Keratinocyte (primary cell): Measurements from ENCODE around the gene FEM1B. TPM values are rescaled to one million over a fixed set of nuclear protein-coding genes. Genes with fewer than 3 reads are reported as not detected.
A peak's percentile ranks its signal among the peaks of the same experiment; 100 is the strongest.

Experiments
- DNase-seq: peaks from one replicate; pipeline ENCODE4 v3.0.0-alpha.2; 2011; ENCODE audit warnings: low read depth, missing footprints, low spot score
- FAIRE-seq: peaks from 2 replicates; lab custom pipeline; 2011; peaks lifted over from hg19 to GRCh38; lab: Jason Lieb, UNC
- H2AFZ ChIP-seq: 2 replicates; pipeline ENCODE4 v1.6.0; 2012; ENCODE audit warnings: low read length, control low read depth, inconsistent platforms; ENCODE audit not compliant: control insufficient read depth
- H3K27ac ChIP-seq: 2 replicates; pipeline ENCODE4 v1.5.1; 2011; ENCODE audit warnings: low read length; ENCODE audit not compliant: control insufficient read depth, insufficient read depth
- H3K27me3 ChIP-seq: 3 replicates; pipeline ENCODE4 v1.6.0; 2011; ENCODE audit warnings: low read length; ENCODE audit not compliant: control insufficient read depth, insufficient read depth; ENCODE audit errors: extremely low read depth
- H3K36me3 ChIP-seq, 2 experiments: 2 replicates in 1 of 2; 3 replicates in 1 of 2; pipeline ENCODE4 v1.5.1; 2011; ENCODE audit warnings: low read length in 2 of 2, mild to moderate bottlenecking in 1 of 2; ENCODE audit not compliant: control insufficient read depth in 2 of 2, insufficient read depth in 2 of 2; ENCODE audit errors: extremely low read depth in 1 of 2
- H3K4me1 ChIP-seq: 3 replicates; pipeline ENCODE4 v1.5.1; 2011; ENCODE audit warnings: low read length; ENCODE audit not compliant: control insufficient read depth, insufficient read depth; ENCODE audit errors: extremely low read depth
- H3K4me2 ChIP-seq: 3 replicates; pipeline ENCODE4 v1.6.0; 2011; ENCODE audit warnings: low read depth, low read length; ENCODE audit not compliant: control insufficient read depth, insufficient read depth; ENCODE audit errors: extremely low read depth
- H3K4me3 ChIP-seq, 3 experiments: fragments of 200-600 bp in 1 of 3; sonication (generic) in 1 of 3; 2 replicates in 2 of 3; 3 replicates in 1 of 3; pipeline ENCODE4 v1.5.1; 2011 to 2016; ENCODE audit warnings: low read length in 3 of 3, mild to moderate bottlenecking in 3 of 3, control low read depth in 2 of 3, inconsistent platforms in 1 of 3, low read depth in 1 of 3, mixed read lengths in 1 of 3, mixed run types in 1 of 3, moderate library complexity in 1 of 3; ENCODE audit not compliant: control insufficient read depth in 2 of 3, insufficient read depth in 2 of 3; ENCODE audit errors: extremely low read depth in 1 of 3
- H3K79me2 ChIP-seq: 2 replicates; pipeline ENCODE4 v1.6.0; 2012; ENCODE audit warnings: low read length; ENCODE audit not compliant: control insufficient read depth, insufficient read depth
- H3K9ac ChIP-seq: 3 replicates; pipeline ENCODE4 v1.6.0; 2011; ENCODE audit warnings: low read length; ENCODE audit not compliant: control insufficient read depth, insufficient read depth; ENCODE audit errors: extremely low read depth
- H3K9me1 ChIP-seq: 3 replicates; pipeline ENCODE4 v1.6.0; 2011; ENCODE audit warnings: low read length; ENCODE audit not compliant: control insufficient read depth, insufficient read depth; ENCODE audit errors: extremely low read depth
- H3K9me3 ChIP-seq: 2 replicates; pipeline ENCODE4 v1.5.1; 2012; ENCODE audit warnings: low read depth, low read length; ENCODE audit not compliant: control insufficient read depth
- H4K20me1 ChIP-seq: 3 replicates; pipeline ENCODE4 v1.6.0; 2011; ENCODE audit warnings: low read length; ENCODE audit not compliant: control insufficient read depth, insufficient read depth; ENCODE audit errors: extremely low read depth
- EZH2 ChIP-seq: IDR thresholded peaks from one replicate; pipeline ENCODE4 v1.6.1; 2012; ENCODE audit warnings: inconsistent platforms, mild to moderate bottlenecking, low read length, moderate library complexity
- dilution Hi-C: fragments of 300-500 bp; cut with MboI; formaldehyde crosslinking; loops from one replicate; pipeline ENCODE4 v1.7.0; 2020; ENCODE audit warnings: low sequenced_read_pairs; ENCODE audit not compliant: extremely low pct_ligation_motif_present
- polyA plus RNA-seq, 5 experiments: library from polyadenylated mRNA; depleted of rRNA in 3 of 5; stranded (reverse) in 3 of 5; stranded (forward) in 1 of 5; unstranded in 1 of 5; fragments of >200 nt; gene quantifications; 1 replicate in 1 of 5; 2 replicates in 3 of 5; 3 replicates in 1 of 5; pipeline versions ENCODE4 v1.2.1 to v1.2.3, GENCODE V29; 2011 to 2012; ENCODE audit warnings: missing spikeins in 2 of 5, low read depth in 1 of 5, low replicate concordance in 1 of 5
- TF ChIP-seq, protein P1 (sequence below), 3 experiments: IDR thresholded peaks in 1 of 3; conservative IDR thresholded peaks in 1 of 3; optimal IDR thresholded peaks in 1 of 3; 2 replicates in 2 of 3; 3 replicates in 1 of 3; pipeline versions ENCODE3 to v1.5.1; 2011; ENCODE audit warnings: low read length in 3 of 3, mild to moderate bottlenecking in 3 of 3, moderate library complexity in 2 of 3, control low read depth in 1 of 3, inconsistent platforms in 1 of 3; ENCODE audit not compliant: insufficient read depth in 2 of 3; ENCODE audit errors: extremely low read depth in 1 of 3

Gene FEM1B
- polyA plus RNA-seq, 1 donor (not counting 4 experiments of a cell fraction or from before 2014, with no cell fraction given), result 92.6 TPM

GRCh38 chr15:68230157-68231100 lies 47.1 kb upstream of the FEM1B start:
- Histone ChIP-seq H2AFZ (peak overlapping the region; percentile 92), H3K36me3 (no peaks in the 10 kb centered on the region), H3K9ac (peak overlapping the region; percentile 95), H3K4me2 (peak overlapping the region; percentile 94), H3K4me3 (peak overlapping the region; percentile 67 to 82 (median 78)), H3K27me3 (peaks cover 4% of the 10 kb centered on the region), H3K27ac (peak overlapping the region; percentile 81), H3K9me3 (no peaks in the 10 kb centered on the region), H3K9me1 (peaks cover 2% of the 10 kb centered on the region), H3K4me1 (peaks cover 16% of the 10 kb centered on the region), H3K79me2 (peaks cover 36% of the 10 kb centered on the region), H4K20me1 (peaks cover 6% of the 10 kb centered on the region)
- DNase-seq, result no peak
- dilution Hi-C loops, result no loop called here
- FAIRE-seq, result no peak
- TF ChIP-seq EZH2, result no peak
- TF ChIP-seq, protein P1, sequence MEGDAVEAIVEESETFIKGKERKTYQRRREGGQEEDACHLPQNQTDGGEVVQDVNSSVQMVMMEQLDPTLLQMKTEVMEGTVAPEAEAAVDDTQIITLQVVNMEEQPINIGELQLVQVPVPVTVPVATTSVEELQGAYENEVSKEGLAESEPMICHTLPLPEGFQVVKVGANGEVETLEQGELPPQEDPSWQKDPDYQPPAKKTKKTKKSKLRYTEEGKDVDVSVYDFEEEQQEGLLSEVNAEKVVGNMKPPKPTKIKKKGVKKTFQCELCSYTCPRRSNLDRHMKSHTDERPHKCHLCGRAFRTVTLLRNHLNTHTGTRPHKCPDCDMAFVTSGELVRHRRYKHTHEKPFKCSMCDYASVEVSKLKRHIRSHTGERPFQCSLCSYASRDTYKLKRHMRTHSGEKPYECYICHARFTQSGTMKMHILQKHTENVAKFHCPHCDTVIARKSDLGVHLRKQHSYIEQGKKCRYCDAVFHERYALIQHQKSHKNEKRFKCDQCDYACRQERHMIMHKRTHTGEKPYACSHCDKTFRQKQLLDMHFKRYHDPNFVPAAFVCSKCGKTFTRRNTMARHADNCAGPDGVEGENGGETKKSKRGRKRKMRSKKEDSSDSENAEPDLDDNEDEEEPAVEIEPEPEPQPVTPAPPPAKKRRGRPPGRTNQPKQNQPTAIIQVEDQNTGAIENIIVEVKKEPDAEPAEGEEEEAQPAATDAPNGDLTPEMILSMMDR (optimal IDR thresholded peaks at IDR 0.05 in 1 of 3, IDR thresholded peaks at IDR 0.05 in 1 of 3, conservative IDR thresholded peaks at IDR 0.05 in 1 of 3; ENCODE audit: extremely low read depth in 1 of 3, insufficient read depth in 2 of 3, low read length in 3 of 3), result peak in 1 of 3 experiments; percentile 16

GRCh38 chr15:68231102-68231818 lies 46.3 kb upstream of the FEM1B start:
- dilution Hi-C loops, result no loop called here
- Histone ChIP-seq H3K27ac (no peak overlapping the region), H3K36me3 (no peaks in the 10 kb centered on the region), H3K4me1 (peaks cover 16% of the 10 kb centered on the region), H3K27me3 (peaks cover 4% of the 10 kb centered on the region), H3K4me3 (no peak overlapping the region), H4K20me1 (peaks cover 6% of the 10 kb centered on the region), H3K9ac (no peak overlapping the region), H3K9me1 (peaks cover 2% of the 10 kb centered on the region), H2AFZ (no peak overlapping the region), H3K79me2 (peaks cover 28% of the 10 kb centered on the region), H3K4me2 (no peak overlapping the region), H3K9me3 (no peaks in the 10 kb centered on the region)
- no peak for DNase-seq
- FAIRE-seq, result no peak
- TF ChIP-seq, protein P1 (optimal IDR thresholded peaks at IDR 0.05 in 1 of 3, IDR thresholded peaks at IDR 0.05 in 1 of 3, conservative IDR thresholded peaks at IDR 0.05 in 1 of 3; ENCODE audit: extremely low read depth in 1 of 3, insufficient read depth in 2 of 3, low read length in 3 of 3), result no peak
- no peak for TF ChIP-seq EZH2
